D721Med (cell line): Measurements from ENCODE around the gene BORCS5.

Experiments used
- DNase-seq: peaks from one replicate; pipeline ENCODE4 v3.0.0; 2011; ENCODE audit warnings: low spot score; ENCODE audit not compliant: insufficient read length
- FAIRE-seq: peaks from 2 replicates; lab custom pipeline; 2011; peaks lifted over from hg19 to GRCh38; lab: Jason Lieb, UNC
- TF ChIP-seq, protein P1 (sequence below): IDR thresholded peaks from 2 replicates; pipeline ENCODE4 v1.5.1; 2012; ENCODE audit warnings: mild to moderate bottlenecking, control low read depth; ENCODE audit not compliant: insufficient read depth; ENCODE audit errors: missing control alignments

Gene BORCS5

DNA sequence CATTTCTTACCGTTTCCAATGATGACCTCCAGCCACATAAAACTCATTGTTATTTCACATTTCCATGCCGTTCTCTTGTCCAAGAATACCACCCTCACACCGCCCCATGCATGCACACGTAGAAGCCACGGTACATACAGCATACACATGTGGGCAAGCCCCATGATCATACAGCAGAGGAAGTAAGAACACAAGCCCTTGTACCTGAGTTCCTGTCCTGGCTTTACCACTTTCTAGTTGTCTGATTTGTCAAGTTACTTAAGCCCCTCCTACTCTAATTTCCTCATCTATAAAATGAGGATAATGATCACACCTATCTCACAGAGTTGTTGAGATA lies 145.9 kb downstream of the BORCS5 start:
- TF ChIP-seq, protein P1, sequence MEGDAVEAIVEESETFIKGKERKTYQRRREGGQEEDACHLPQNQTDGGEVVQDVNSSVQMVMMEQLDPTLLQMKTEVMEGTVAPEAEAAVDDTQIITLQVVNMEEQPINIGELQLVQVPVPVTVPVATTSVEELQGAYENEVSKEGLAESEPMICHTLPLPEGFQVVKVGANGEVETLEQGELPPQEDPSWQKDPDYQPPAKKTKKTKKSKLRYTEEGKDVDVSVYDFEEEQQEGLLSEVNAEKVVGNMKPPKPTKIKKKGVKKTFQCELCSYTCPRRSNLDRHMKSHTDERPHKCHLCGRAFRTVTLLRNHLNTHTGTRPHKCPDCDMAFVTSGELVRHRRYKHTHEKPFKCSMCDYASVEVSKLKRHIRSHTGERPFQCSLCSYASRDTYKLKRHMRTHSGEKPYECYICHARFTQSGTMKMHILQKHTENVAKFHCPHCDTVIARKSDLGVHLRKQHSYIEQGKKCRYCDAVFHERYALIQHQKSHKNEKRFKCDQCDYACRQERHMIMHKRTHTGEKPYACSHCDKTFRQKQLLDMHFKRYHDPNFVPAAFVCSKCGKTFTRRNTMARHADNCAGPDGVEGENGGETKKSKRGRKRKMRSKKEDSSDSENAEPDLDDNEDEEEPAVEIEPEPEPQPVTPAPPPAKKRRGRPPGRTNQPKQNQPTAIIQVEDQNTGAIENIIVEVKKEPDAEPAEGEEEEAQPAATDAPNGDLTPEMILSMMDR: no peak
- no peak for DNase-seq
- no peak for FAIRE-seq

- TF ChIP-seq, protein P1: no peak
- no peak for DNase-seq
These were observed 146.7 kb downstream of the BORCS5 start for GRCh38 chr12:12503384-12504078.

DNA sequence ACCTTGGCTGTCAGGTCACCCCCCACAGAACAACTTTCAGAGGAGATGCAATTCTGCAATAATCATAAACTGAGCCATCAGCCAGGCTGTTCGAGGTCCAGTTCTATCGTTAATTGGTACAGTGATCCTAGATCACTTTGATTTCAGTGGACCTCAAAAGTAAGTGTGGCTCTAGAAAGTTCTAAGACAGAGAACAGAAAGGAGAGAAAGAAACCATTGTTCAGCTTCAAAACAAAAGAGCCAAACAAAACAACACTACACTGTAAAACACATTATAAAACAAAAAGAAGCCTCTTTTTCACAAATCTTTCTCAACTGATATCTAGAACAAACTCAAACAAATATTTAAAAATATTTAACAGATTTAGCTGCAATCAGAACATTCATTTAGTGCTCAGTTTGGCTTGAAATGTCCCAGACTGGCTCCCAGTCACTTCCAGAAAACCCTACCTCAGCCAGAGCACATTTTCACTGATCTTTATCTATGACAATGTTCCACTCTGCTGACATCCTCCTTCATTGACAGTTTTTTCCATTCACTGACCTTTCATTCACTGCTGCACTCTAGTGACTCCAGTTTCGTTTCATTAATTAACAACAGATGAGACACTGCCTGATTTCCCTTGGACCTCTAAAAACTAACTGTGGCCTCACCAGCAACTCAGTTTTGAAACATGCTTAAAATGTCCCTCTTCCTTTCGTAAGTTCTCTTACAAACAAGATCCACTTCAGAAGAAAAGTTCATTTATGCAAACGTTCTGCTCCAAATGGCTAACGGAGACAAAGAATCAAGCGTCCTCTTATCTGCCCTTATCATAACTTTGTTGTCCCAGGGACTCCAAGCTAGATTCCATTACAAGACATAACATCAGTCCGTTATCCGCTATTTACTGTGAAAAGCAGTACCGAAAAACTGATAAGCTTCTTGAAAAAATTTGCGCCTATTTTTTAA lies 148.9 kb downstream of the BORCS5 start:
- DNase-seq (no peak), FAIRE-seq (no peak)
- TF ChIP-seq, protein P1: no peak

More at GRCh38 chr12:12503384-12504078, 146.7 kb downstream of the BORCS5 start:
- no peak for FAIRE-seq

DNA sequence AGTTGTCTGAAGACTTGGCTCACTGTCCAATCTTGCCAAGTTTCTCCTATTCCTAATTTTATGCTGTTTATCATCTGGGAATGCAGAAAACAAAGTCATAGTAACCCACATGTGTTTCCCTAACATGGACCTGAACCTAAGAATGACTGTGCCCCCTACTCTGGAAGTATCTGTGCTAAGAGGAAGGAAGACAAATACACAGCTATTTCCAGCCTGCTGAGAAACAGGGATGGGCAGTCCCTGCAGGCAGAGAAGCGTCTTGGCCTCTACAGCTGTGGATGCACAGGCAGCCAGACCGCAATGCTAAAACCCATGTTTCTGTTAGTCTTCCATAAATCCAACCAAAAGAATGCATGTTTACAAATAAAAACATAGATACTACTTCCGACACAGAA lies 149.6 kb downstream of the BORCS5 start:
- FAIRE-seq: no peak
- TF ChIP-seq, protein P1: no peak
- DNase-seq: no peak

DNA sequence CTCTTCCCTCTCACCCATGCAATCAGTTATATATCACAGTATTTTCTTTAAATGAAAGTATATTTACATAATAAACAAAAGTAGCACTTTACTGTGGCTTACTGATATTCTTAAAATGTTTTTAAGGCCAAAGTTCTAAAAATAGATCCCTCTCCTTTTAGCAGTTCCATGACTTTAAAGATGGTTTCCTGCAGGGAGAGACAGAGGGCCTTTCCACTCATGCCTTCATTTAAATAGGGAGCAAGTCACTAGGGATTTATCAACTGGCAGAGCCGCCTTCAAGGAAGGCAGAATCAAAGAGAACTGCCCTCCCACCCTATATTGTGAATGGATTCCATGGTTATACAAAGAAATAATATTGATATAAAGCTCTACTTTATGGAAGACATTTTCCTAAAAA lies 150.2 kb downstream of the BORCS5 start:
- DNase-seq: no peak
- no peak for FAIRE-seq
- TF ChIP-seq, protein P1: no peak

DNA sequence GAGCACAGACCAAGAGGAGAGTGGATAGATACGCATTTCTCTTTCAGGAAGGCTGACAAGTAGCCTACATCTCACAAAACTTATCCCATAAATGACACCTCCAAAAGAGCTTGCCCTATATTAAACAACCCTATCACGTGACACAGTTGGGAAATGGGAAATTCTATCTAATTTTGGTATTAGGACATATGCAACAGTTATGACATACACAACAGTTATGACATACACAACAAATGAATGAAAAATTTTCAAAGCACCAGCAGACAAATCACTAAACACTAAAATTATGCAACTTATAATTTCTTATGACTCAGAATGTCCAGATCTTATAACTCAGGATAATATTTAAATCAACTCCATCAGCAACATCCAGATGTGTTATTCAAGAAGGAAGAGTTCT lies 151.7 kb downstream of the BORCS5 start:
- FAIRE-seq (no peak), DNase-seq (no peak)
- TF ChIP-seq, protein P1: no peak
